Inferior parietal cortex (tissue), 1 donor: ENCODE data around the gene GPR68.
"Not testable (repeated sequence)": the region's sequence is repeated elsewhere in the genome, so short reads cannot be mapped to it uniquely, and the experiment has no call there.

ENCODE experiments used
- DNase-seq: peaks from one replicate; pipeline ENCODE4 v3.0.0-alpha.2; 2016; ENCODE audit errors: extremely low spot score

Gene GPR68

GRCh38 chr14:91252871-91253794, 8.6 kb upstream of the GPR68 start:
- no peak for DNase-seq

- DNase-seq: no peak
Observed at GRCh38 chr14:91250912-91251311, 6.4 kb upstream of the GPR68 start.

DNA sequence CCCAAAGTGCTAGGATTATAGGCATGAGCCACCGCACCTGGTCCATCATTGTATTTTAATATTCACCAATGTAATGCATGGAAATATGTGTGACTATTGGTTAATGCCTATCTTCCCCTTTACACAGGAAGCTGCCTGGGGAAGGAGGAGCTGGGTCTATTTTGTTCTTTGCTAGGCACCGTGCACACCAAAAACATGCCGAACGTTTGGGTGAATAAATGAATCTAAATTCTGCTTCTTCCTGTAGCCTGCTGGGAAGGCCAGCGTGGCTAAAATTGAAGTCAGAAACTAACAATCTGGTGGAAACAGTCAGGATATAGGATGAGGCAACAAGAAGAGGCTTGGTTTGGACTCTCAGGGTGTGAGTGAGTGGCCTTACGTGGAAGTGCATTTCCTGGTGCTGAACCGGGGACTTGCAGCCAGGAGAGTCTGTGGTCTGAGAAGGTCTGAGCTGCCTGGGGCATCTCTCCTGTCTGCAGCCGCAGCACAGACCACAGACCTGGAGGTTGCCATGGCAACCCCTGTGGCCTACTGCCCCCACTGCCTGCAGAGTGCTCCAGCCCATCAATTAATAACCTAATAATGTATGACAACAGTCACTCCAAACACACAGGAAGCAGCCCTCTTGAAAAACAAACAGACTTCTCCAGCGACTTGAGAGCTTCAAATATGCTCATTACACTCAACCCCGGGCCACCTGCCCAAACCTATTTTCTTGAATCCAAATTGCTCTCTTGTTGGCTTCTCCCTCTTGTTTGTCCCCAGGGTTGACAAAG, 5.5 kb upstream of the GPR68 start:
- no peak for DNase-seq

GRCh38 chr14:91246051-91246852, 1.7 kb upstream of the GPR68 start:
- no peak for DNase-seq

DNA sequence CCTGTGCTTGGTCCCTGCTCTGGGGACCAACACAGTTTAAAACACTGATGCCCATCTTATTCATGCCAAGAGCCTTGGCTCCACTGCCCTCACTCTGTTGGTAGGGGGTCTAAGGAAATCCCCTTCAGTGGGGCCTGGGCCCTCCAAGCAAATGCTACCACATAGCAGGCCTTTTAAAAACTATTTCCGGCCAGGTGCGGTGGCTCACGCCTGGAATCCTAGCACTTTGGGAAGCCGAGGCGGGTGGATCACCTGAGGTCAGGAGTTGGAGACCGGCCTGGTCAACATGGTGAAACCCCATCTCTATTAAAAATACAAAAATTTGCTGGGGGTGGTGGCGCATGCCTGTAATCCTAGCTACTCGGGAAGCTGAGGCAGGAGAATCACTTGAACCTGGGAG, 1.1 kb upstream of the GPR68 start:
- not testable (repeated sequence) for DNase-seq

- no peak for DNase-seq
Observed at GRCh38 chr14:91245029-91245428, 525 bp upstream of the GPR68 start.

DNA sequence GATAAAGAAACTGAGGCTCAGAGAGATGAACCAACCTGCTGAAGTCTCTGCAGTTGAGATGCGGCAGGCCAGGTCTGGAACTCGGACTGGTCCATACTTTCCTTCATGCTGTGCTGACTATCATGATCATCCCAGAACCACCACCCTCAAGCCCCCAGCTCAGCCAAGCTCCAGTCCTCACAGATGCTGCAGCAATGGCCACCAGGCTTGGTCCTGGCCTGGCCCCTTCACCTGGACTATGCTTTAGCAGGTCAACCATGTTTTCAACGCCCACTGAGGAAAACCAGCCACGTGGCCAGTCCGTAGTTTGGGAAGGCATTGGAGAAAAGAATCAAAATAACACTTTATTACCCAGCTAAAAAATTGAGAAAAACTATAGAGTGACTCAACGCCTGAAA, 1.4 kb downstream of the GPR68 start:
- no peak for DNase-seq

GRCh38 chr14:91242635-91243034, 1.9 kb downstream of the GPR68 start:
- DNase-seq: no peak

- no peak for DNase-seq
Observed at GRCh38 chr14:91241863-91242262, 2.6 kb downstream of the GPR68 start.

DNA sequence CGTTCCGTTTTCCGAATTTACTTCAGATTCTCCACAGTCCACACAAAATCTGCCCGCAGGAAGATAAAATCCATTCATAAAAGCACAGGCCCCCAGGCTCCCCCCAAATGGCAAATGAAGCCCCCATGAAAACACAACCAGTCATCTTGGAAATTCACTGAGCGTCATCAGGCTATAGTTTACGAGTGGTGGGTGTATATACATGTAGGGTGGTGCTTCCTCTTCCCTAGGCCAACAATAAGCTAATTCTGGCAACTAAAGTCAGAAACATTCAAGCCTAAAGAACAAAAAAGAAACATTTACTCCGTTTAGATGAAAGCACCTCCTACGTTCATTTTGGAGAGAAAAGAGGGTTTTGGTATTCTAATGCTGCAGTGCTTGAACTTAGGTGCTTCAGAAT, 5.8 kb downstream of the GPR68 start:
- DNase-seq: no peak

- no peak for DNase-seq
Observed at GRCh38 chr14:91238085-91238484, 6.4 kb downstream of the GPR68 start.

DNA sequence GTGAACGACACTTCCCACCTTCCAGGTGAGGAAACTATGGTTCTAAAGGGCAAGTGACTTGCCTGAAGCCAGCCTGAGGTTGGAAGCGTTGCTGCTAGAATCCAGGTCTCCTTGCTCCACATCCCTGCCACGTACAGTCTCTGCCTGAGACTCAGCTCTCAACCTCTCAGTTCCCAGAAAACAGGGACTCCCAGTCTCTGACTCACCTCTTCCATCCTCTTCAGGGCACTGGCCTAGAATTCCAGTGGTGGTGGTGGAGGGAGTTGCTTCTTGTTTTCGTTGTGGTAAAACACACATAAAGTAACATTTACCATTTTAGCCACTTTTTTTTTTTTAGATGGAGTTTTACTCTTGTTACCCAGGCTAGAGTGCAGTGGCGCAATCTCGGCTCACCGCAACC, 7.3 kb downstream of the GPR68 start:
- no peak for DNase-seq

GRCh38 chr14:91235841-91236240, 8.7 kb downstream of the GPR68 start:
- DNase-seq: no peak

GRCh38 chr14:91234791-91235114, 9.8 kb downstream of the GPR68 start:
- DNase-seq: no peak

- DNase-seq: no peak
Observed at GRCh38 chr14:91233936-91234790, 10.3 kb downstream of the GPR68 start.

- DNase-seq: no peak
Observed at GRCh38 chr14:91232603-91233002, 11.9 kb downstream of the GPR68 start.

DNA sequence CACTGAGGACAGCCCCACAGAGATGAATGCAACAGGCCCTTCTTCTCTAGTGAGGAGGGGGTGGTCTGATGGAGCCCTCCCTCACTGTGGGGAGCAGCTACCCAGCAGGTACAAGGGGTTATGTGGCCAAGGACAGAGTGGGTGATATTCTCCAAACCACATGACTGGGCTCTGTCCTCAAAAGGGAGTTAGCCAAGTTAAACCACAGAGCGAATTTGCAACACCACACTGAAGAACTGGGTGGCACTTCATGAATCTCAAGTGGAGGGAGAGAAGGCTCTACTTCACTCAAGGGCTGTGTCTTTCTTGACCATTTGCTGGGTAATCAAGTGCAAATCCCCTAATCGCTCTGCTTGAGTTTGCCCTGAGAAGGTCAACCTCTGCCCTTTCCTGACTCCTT, 12.5 kb downstream of the GPR68 start:
- no peak for DNase-seq

- DNase-seq: no peak
Observed at GRCh38 chr14:91231446-91231845, 13.1 kb downstream of the GPR68 start.

GRCh38 chr14:91230397-91231035, 14.0 kb downstream of the GPR68 start:
- DNase-seq: no peak

GRCh38 chr14:91229743-91230200, 14.7 kb downstream of the GPR68 start:
- no peak for DNase-seq

GRCh38 chr14:91229005-91229382, 15.5 kb downstream of the GPR68 start:
- no peak for DNase-seq
